GM18499 (cell line): ENCODE results near the gene ETNPPL.

Experiments used
- ATAC-seq: cut with Tn5 transposase; IDR thresholded peaks from one replicate; pipeline ENCODE4 v1.9.1; 2021; ENCODE audit warnings: moderate number of reproducible peaks; ENCODE audit not compliant: insufficient read depth, unreplicated experiment

The ETNPPL gene

GRCh38 chr4:108702960-108703359 is 59.9 kb downstream of the ETNPPL start:
- ATAC-seq, result no peak

GRCh38 chr4:108700081-108700757 is 62.6 kb downstream of the ETNPPL start:
- ATAC-seq, result no peak

DNA sequence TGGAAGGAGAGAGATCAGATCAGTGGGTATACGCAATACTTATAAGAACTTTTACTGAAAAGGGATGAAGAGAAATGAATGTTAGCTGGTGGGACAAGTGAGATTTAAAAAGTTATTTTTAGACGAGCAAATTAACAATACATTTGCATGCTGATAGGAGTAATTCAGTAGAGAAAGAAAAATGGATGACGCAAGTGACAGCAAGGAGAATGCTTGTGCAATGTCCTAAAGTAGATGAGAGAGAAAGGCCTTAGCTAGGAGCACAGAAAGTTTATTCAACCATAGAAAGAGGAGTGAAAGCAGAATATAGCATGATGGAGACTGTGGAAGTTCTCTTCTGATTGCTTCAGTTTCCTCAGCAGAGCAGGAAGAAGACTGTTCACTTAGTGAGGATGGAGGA is 66.7 kb downstream of the ETNPPL start:
- no peak for ATAC-seq

DNA sequence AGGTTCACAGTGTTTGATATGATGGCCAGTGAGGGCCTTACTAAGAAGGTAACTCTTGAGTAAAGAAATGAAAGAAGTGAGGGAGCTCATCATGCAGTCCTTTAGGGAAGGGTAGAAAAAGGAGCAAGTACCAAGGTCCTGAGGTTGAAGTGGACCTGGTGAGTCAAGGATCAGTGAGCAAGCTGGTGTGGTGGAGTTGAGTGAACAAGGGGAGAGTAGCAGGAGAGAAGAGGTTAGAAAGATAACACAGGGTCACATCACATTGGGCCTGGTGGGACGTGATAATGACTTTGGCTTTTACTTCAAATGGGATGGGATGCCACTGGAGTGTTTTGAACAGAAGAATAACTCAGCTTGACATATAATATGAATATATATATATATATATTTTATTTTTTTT is 67.8 kb downstream of the ETNPPL start:
- no peak for ATAC-seq

DNA sequence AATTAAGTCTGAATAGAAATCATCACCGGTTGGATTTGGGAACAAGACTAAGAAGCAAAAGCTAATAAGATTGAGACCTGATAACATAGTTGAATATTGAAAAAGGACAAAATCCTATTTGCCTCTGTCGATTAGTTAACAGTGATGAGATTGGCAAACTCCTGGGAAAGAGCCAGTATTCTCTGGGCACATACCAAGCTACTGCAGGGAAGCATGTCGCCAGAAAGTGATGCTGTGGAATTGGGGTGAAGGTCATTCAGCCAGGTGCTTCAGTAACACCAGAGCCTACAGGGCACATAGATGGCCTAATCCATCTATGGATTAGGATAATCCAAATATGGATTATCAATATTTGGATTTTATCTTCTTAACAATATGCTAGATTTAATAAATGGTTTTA is 68.4 kb downstream of the ETNPPL start:
- ATAC-seq, result no peak

DNA sequence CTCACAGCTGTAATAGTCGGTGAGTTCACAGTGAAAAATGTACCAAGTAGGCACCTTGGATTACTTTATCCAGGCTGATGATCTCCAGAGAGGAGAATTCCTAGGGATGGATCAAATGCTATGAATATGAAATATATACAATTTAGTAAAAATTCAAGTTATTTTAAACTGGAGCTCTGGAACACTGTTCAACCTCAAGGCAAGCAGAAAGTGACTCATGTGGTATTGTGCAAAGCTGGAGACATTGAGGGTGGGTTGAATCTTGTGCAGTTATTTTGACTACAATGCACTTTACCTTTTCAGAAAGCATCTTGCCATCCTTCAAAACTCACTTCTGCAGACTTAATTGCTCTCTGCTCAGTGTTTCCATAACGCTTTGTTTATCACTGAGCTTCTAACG is 69.0 kb downstream of the ETNPPL start:
- no peak for ATAC-seq

DNA sequence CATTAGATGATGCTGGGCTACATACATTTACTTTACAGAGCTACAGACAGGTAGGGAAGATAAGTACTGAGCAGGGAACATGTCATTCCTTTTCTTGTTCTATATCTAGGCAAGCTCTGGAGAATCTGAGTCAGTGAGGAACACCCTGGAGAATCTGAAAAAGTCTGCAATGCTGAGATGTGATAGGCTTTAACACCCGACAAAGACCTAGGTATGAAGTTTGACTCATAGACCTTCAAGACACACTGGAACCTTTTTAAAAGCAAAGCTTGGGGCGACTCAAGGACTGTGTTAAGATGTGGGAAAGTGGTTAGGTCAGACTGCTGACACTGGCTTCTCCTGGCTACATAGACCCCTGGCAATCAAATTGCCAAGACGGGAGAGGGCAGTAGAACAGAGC is 69.6 kb downstream of the ETNPPL start:
- no peak for ATAC-seq
